ENCODE data around the gene LUZP1.

DNA sequence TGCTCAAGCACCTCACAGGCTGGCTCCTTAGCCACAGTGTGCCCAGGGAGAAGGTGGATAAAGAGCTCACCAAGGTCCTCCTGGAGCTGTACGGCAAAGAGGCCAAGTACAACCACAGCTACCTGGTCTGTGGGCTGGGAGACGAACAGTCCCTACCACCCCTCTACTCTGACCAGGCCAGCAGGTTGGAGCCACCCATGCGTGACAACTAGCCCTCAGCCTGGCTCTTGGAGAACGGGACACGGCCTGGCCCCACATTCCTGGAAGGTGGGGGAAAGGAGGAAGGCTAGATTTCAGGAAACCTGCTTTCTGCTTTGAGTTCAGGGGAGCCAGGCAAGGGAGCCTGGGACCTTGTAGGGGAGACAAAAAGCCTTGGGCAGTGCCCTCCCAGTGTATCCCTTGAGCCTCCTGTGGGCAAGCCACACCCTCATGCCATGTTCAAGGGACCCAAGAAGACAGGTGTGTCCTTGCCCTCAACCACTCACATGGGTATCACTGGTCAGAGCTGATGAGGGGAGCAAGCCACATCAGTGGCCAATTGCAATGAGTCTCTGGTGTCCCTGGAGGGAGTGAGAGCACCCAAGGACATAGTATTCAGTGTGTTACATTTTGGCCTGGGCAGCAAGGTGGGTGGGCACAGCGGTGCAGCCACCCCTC lies 27.6 kb downstream of the LUZP1 start:
- TF ChIP-seq, protein P1, sequence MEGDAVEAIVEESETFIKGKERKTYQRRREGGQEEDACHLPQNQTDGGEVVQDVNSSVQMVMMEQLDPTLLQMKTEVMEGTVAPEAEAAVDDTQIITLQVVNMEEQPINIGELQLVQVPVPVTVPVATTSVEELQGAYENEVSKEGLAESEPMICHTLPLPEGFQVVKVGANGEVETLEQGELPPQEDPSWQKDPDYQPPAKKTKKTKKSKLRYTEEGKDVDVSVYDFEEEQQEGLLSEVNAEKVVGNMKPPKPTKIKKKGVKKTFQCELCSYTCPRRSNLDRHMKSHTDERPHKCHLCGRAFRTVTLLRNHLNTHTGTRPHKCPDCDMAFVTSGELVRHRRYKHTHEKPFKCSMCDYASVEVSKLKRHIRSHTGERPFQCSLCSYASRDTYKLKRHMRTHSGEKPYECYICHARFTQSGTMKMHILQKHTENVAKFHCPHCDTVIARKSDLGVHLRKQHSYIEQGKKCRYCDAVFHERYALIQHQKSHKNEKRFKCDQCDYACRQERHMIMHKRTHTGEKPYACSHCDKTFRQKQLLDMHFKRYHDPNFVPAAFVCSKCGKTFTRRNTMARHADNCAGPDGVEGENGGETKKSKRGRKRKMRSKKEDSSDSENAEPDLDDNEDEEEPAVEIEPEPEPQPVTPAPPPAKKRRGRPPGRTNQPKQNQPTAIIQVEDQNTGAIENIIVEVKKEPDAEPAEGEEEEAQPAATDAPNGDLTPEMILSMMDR (IDR thresholded peaks at IDR 0.05 in 8 of 11, conservative IDR thresholded peaks at IDR 0.05 in 3 of 11): no peak
- TF ChIP-seq POLR2A (IDR thresholded peaks at IDR 0.05): no peak
